Measurements from ENCODE around the gene GRID2.

- TF ChIP-seq CTCF (IDR thresholded peaks at IDR 0.05) (no peak), MAX (IDR thresholded peaks at IDR 0.05; ENCODE audit: low read depth) (no peak), FOSL2 (IDR thresholded peaks at IDR 0.05; ENCODE audit: borderline replicate concordance, low read depth) (no peak), GATA2 (CRISPR knock-in tag; IDR thresholded peaks at IDR 0.05) (no peak), POLR2AphosphoS5 (IDR thresholded peaks at IDR 0.05; ENCODE audit: low read depth, low read length) (no peak), RXRA (IDR thresholded peaks at IDR 0.05; ENCODE audit: borderline replicate concordance, low read depth) (no peak), RAD21 (IDR thresholded peaks at IDR 0.05; ENCODE audit: low read length) (no peak), EZH2phosphoT487 (IDR thresholded peaks at IDR 0.05; ENCODE audit: borderline replicate concordance, low read depth) (no peak), JUND (IDR thresholded peaks at IDR 0.05) (no peak), REST (IDR thresholded peaks at IDR 0.05; ENCODE audit: low read depth, low read length) (no peak), SMC3 (IDR thresholded peaks at IDR 0.05; ENCODE audit: low read depth, low read length) (no peak), TAF1 (IDR thresholded peaks at IDR 0.05; ENCODE audit: borderline replicate concordance, low read depth, low read length) (no peak)
- TF ChIP-seq, protein P1, sequence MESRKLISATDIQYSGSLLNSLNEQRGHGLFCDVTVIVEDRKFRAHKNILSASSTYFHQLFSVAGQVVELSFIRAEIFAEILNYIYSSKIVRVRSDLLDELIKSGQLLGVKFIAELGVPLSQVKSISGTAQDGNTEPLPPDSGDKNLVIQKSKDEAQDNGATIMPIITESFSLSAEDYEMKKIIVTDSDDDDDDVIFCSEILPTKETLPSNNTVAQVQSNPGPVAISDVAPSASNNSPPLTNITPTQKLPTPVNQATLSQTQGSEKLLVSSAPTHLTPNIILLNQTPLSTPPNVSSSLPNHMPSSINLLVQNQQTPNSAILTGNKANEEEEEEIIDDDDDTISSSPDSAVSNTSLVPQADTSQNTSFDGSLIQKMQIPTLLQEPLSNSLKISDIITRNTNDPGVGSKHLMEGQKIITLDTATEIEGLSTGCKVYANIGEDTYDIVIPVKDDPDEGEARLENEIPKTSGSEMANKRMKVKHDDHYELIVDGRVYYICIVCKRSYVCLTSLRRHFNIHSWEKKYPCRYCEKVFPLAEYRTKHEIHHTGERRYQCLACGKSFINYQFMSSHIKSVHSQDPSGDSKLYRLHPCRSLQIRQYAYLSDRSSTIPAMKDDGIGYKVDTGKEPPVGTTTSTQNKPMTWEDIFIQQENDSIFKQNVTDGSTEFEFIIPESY (IDR thresholded peaks at IDR 0.05; ENCODE audit: borderline replicate concordance, low read depth), result no peak
Observed at GRCh38 chr4:93775551-93775950, 1471.8 kb downstream of the GRID2 start.

All from SK-N-SH (cell line).